Putamen (tissue), 1 donor: ENCODE data around the gene SH3BGRL.
"Not testable (repeated sequence)": the region's sequence is repeated elsewhere in the genome, so short reads cannot be mapped to it uniquely, and the experiment has no call there.

Experiments
- DNase-seq: peaks from one replicate; pipeline ENCODE4 v3.0.0-alpha.2; 2016; ENCODE audit warnings: low spot score

SH3BGRL gene

DNA sequence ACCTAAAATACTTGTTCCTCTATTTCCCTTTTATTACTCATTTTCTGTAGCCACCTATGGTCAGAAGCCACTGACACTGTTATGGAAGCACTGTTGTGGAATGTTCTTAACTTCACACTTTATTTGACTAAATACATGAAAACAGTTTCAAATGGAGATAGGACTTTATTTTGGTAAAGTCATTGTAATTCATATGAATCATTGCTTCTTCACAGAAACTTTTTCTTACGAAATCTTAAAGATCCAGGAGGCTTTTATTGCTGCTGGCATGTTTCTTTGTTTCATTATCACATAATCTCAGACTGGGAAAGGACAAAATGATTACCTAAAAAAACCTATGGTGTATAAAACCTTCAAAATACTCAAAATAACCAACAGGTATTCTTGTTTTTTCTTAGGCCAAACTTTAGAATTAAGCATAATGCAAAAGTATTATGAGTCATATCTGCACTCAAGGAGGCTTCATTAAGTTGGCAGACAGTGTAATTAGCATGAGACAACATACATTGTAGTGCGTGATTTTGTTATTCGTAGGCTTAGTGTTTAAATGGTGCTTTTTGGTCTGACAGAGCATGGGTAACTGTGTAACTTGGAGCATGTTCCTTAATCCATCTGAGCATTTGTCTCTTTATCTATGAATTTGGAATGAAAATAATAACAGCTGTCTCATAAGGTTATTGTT lies 58.0 kb downstream of the SH3BGRL start:
- DNase-seq: no peak

DNA sequence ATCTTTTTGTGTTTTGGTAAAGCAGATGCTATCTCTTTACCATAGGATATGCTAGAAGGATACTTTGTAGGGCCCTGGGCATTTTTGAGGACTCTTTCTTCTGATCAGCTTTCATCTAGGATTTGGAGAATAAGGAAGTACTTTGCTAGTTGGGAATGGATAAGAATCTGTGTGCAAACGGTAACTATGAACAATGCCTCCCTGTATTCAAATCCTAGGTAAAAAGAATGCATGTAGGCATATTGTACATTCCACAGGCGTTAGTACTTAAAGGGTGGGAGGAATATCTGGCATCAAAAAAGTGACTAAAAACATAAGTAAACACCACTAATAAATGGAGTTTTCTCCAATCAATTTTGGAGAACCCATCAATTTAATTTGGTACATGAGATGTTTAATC lies 59.7 kb downstream of the SH3BGRL start:
- no peak for DNase-seq

DNA sequence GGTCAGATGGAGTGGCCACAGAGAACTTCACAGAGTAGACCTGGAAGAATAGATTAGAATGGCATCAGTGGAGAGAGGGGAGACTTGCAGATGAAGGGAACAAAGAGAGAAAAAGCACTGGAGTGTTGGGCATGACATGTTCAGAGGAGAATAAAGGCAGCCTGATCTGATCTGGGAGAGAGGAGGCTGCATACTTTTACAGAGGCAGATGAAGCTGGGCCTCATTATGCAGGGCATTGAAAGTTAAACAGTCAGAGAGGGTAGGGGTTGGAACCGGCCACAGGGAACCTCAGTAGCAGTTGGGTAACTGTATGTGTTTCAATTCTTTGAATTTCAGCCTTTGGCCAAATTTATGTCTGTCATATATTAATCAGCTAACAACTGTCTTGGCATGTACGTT lies 61.2 kb downstream of the SH3BGRL start:
- no peak for DNase-seq

DNA sequence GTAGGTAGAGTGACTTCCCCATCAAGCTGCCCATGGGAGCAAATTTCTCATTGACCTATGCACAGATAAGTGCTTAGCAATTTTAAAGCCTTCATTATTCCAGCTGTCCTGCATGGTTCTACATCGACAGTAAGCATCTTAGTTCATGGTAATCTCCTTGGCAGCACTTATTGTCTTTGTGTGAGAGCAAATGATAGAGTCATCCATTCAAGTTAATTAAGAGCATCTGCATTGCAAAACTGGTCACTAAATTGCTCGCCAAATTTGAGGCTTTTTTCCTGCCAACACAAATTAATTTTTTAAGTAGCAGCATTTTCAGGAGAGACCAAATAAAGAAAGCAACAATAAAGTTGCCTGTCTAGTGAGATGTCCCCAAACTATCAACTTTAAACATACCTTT lies 76.7 kb downstream of the SH3BGRL start:
- DNase-seq: no peak

DNA sequence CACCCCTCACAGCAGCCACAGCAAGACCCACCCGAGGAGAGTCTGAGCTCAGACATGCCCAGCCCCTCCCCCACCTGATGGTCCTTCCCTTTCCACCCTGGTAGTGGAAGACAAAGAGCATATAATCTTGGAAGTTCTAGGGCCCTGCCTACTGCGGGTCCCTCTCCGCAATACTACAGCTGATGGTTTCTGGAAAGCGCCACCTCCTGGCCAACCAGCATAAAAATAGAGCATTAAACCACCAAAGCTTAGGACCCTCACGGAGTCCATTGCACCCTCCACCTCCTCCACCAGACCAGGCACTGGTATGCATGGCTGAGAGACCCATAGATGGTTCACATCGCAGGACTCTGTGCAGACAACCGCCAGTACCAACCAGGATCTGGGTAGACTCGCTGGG lies 78.2 kb downstream of the SH3BGRL start:
- no peak for DNase-seq

DNA sequence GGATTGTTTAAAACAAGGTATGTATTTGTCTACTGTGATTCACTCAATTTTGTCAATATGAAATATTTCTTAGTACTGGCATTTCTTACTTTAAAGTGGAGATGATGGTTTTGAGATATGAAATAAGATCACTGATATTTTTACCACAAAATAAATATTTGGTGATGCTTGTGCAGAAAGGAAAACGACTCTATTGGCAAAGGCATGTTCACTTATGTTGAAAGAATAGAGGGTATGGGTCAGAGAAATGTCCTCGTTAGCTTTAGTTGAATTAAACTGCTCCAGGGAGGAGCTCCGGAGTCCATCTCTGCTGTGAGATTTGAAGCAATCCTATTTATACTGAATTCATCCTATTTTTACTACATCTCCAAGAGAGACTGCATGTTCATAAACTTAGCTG lies 84.2 kb downstream of the SH3BGRL start:
- DNase-seq: no peak

DNA sequence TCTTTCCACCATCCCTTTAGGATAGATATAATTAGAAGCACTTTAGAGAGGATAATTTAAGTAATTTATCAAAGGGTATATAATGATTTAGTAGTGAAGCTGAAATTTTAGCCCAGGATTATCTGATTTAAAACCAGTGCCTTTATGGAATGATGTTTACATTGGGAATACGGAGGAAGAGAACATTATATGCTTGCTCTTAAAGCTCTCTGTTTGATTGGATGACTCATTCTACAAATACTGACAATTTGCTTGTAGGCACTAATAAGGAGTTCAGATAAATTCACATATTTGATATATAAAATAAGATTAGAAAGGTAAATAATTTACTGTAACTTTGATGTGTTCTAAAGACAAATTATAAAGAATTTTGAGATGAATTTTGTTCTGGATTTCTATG lies 84.7 kb downstream of the SH3BGRL start:
- DNase-seq: no peak

DNA sequence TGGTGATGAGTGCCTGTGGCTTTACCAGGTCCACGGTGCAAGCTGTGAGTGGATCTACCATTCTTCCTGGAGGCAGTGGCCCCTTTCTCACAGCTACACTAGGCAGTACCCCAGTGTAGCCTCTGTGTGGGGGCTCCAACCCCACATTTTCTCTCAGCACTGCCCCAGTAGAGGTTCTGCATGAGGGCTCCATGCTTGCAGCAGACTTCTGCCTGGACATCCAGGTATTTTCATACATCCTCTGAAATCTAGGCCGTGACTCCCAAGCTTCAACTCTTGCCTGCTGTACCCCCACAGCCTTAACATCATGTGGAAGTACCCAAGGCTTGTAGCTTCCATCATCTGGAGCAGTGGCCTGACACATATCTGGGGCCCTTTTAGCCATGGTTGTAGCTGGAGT lies 90.1 kb downstream of the SH3BGRL start:
- DNase-seq: no peak

DNA sequence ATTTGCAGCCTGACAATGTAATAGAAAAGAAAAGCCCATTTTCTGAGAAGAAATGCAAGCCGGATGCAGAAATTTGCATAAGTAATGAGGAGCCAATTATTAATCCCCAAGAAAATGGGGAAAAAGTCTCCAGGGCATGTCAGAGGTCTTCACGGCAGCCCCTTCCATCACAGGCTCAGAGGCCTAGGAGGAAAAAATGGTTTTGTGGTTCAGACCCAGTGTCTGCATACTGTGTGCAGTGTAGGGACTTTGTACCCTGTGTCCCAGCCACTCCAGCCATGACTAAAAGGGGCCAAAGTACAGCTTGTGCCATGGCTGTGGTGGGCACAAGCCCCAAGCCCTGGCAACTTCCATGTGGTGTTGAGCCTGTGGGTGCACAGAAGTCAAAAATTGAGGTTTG lies 92.2 kb downstream of the SH3BGRL start:
- no peak for DNase-seq

DNA sequence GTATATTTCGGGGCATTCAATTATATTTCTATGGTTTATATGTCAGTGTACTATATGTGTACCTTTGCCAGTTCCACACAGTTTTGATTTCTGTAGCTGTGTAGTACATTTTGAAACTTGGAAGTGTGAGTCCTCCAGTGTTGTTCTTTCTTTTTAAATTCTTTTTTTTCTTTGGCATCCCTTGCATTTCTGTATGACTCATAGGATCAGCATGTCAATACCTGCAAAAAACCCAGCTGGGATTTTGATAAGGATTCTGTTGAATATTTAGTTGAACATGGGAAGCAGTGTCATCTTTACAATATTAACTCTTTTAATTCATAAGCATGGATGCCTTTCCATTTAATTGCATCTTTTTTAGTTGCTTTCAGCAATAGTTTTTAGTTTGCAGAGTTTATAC lies 100.0 kb downstream of the SH3BGRL start:
- no peak for DNase-seq

DNA sequence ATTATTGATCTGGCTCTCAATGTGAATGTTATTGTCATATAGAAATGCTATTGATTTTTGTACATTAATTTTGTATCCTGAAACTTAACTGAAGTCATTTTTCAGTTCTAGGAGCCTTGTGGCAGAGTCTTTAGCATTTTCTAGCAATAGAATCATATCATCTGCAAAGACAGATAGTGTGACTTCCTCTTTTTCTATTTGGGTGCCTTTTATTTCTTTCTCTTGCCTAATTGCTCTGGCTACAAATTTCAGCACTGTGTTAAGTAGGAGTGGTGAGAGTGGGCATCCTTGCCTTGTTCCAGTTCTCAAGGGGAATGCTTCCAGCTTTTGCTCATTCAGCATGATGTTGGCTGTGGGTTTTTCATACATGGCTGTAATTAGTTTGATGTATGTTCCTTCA lies 102.7 kb downstream of the SH3BGRL start:
- DNase-seq: no peak

DNA sequence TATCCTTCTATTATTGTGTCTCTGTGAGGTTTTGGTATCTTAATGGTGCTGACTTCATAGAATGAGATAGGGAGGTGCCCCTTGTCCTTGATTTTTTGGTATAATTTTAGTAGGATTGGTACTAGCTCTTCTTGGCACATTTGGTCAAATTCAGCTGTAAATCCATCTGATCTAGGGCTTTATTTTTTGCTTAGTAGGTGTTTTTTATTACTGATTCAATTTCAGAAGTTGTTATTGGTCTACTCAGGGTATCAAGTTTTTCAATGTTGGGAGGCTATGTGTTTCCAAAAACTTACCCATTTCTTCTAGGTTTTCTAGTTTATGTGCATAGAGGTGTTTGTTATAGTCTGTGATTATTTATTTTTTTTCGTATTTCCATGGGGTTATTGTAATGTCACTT lies 103.3 kb downstream of the SH3BGRL start:
- DNase-seq: no peak

DNA sequence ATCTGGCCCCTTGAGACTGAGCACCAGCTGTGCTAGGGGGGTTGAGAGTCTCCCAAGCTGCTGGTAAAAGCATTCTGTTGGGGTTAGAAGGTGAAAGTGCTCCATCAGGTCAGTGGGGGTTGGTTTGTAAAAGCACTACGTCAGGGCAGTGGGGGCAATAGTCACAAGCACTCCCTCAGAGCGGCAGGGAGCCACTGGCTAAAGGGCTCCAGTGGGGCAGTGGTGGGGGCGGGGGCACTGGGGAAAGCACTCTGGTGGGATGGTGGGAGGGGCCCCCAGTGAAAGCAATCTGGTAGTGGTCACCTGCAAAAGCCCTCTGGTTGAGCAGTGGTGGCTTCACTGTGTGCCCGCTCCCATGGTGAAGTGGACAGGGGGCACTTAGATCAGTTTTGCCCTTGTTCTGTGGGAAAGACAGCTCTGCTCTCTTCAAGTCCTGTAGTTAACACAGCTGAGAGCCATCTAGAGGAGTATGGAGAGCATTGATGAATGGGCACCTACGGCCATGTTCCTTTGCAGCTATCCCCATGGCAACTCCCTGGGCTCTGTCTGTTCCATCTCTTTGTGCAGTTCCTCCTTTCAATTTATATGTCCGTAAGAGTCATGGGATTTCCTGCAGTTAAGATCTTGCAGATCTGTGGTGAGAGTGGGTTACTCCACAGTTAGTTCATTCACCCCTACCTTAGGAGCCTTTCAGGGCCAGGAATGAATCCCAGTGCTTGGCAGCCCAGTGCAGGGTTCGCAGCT lies 106.4 kb downstream of the SH3BGRL start:
- DNase-seq: no peak

DNA sequence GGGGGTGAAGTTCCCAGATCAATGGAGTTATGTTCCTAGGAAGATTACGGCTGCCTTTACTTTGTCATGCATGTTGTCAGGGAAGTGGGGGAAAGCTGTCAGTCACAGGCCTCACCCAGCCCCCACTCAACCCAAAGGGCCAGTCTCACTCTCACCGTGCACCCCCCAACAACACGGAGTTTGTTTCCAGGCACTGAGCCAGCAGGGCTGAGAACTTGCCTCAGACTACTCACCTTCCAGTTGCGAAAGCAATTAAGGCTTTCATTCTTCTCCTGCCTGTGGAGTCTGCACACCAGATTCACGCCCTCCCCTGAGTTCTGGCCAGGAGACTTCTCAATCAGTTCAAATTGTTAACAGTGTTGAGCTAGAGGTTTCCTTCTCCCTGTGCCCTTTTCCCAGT lies 114.3 kb downstream of the SH3BGRL start:
- no peak for DNase-seq

DNA sequence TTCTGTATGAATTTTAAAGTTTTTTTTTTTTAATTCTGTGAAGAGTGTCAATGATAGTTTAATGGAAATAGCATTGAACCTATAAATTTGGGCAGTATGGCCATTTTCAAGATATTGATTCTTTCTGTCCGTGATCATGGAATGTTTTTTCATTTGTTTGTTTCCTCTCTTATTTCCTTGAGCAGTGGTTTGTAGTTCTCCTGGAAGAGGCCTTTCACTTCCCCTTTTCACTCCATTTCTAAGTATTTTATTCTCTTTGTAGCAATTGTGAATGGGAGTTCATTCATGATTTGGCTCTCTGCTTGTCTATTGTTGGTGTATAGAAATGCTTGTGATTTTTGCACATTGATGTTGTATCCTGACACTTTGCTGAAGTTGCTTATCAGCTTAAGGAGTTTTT lies 129.8 kb downstream of the SH3BGRL start:
- not testable (repeated sequence) for DNase-seq

DNA sequence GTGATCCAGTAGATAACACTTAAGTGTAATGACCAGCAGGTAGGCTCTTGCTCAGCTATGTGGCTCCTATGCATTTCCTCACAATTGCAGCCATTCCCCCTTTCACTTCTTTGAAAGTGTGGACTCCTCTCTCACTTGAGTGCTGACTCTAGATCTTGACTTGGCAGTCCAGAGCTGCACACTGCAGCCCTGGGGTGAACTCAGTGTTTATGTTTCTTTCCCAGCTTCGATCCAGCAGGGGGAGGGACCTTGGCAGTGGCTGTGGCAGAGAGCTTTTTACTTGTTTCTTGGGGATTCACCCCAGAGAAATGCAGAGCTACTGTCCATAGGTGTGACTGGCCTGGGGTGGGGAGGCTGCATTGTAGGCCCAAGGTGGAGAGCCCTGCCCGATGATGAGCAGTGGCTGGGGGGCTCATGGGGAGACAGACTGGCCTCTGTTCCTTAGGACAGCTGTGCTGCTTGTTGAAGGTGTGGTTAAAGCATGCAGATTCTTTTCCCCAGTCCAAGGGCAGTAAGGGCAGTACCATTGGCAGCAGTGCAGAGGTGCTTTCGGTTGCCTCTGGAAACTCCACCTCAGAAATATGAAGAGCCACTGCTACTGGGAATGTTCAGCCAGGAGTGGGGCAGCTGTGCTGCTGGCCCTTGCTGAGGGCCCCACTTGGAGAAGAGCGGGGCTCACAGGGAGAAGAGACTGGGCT lies 134.7 kb downstream of the SH3BGRL start:
- no peak for DNase-seq

DNA sequence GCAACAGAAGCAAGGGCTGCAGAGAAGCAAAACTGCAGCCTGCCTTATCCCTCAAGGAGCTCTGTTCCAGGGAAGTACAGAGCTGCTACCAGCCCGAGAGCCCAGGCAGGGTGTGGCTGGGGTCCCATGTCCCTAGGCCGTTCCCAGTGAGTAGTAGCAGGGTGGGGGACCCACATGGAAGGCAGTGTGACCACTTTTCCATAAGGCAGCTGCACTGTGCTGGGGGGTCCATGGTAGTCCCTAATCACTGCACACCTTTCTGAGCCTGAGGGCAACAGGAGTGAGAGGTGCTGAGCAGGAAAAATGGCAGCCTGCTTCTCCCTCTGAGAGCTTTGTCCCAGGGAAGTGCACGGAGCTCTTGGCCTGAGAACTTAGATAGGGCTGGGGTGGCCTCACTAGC lies 135.9 kb downstream of the SH3BGRL start:
- no peak for DNase-seq

DNA sequence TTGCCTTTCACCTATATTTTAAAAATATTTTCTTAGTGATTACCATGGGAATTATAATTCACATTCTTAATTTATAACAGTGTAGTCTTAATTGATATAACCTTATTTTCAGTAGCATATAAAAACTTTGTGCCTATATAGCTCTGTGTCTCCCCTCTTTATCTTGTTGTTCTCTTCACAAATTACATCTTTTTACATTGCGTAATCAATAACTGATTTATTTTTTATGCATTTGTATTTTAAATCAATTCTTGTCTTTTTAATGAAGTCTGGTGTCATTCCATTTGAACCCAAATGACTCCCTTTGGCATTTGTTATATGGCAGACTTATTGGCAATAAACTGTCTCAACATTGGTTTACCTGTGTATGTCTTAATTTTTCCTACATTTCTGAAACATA lies 137.0 kb downstream of the SH3BGRL start:
- no peak for DNase-seq

DNA sequence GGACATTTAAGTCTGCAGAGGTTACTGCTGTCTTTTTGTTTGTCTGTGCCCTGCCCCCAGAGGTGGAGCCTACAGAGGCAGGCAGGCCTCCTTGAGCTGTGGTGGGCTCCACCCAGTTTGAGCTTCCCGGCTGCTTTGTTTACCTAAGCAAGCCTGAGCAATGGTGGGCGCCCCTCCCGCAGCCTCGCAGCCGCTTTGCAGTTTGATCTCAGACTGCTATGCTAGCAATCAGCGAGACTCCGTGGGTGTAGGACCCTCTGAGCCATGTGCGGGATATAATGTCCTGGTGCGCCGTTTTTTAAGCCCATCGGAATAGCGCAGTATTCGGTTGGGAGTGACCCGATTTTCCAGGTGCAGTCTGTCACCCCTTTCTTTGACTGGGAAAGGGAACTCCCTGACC lies 143.4 kb downstream of the SH3BGRL start:
- DNase-seq: not testable (repeated sequence)
